IPS DF 6.9 (cell line): ENCODE measurements around the gene HELT.
"Not testable (repeated sequence)": the region's sequence is repeated elsewhere in the genome, so short reads cannot be mapped to it uniquely, and the experiment has no call there.

Experiments
- DNase-seq: peaks from one replicate; pipeline ENCODE4 v3.0.0-alpha.2; 2013; ENCODE audit warnings: low read depth, low spot score
- H3K27ac ChIP-seq: one replicate; pipeline ENCODE4 v1.5.1; 2013; ENCODE audit warnings: low read length, control low read depth
- H3K27me3 ChIP-seq: 2 replicates; pipeline ENCODE4 v1.6.1; 2013; ENCODE audit warnings: mild to moderate bottlenecking, low read length; ENCODE audit not compliant: control insufficient read depth, insufficient read depth
- H3K36me3 ChIP-seq: 2 replicates; pipeline ENCODE4 v1.6.1; 2013; ENCODE audit warnings: low read length; ENCODE audit not compliant: control insufficient read depth, insufficient read depth
- H3K4me1 ChIP-seq: 2 replicates; pipeline ENCODE4 v1.6.1; 2013; ENCODE audit warnings: low read length; ENCODE audit not compliant: control insufficient read depth, insufficient read depth
- H3K4me3 ChIP-seq: 2 replicates; pipeline ENCODE4 v1.5.1; 2013; ENCODE audit warnings: mild to moderate bottlenecking, low read length
- H3K9me3 ChIP-seq: 2 replicates; pipeline ENCODE4 v1.6.1; 2013; ENCODE audit warnings: low read length, inconsistent platforms; ENCODE audit not compliant: control insufficient read depth, insufficient read depth
- WGBS: extraction: QIAGEN DNeasy Blood & Tissue Kit; methylation state at CpG from one replicate; pipeline ENCODE4 v1.1.7; 2013; ENCODE audit warnings: mixed read lengths, missing lambda C conversion rate; ENCODE audit not compliant: insufficient read length, insufficient coverage; 5-methylcytosine and 5-hydroxymethylcytosine counted together

The HELT gene

GRCh38 chr4:185017964-185018772, at the start of gene HELT:
Gene HELT, plus strand, starts transcription at chr4:185018490. Its CDS starts 439 bp downstream, at chr4:185018929.
- Histone ChIP-seq H3K4me1 (peaks cover 14% of the 10 kb centered on the region), H3K36me3 (no peaks in the 10 kb centered on the region), H3K4me3 (peak within 1 kb of the TSS; percentile 3; the same call in 1 of the 2 replicates), H3K27ac (no peak within 1 kb of the TSS), H3K27me3 (peaks cover 99% of the 10 kb centered on the region), H3K9me3 (no peaks in the 10 kb centered on the region)
- DNase-seq: no peak
- WGBS: no CpG with 5 or more reads among the region's 58 CpGs

GRCh38 chr4:184968784-184969201, 49.5 kb upstream of the HELT start:
- Histone ChIP-seq H3K27ac (no peak overlapping the region), H3K4me1 (no peaks in the 10 kb centered on the region), H3K36me3 (no peaks in the 10 kb centered on the region), H3K4me3 (no peak overlapping the region), H3K9me3 (no peaks in the 10 kb centered on the region; the same call in 1 of the 2 replicates), H3K27me3 (no peaks in the 10 kb centered on the region)
- DNase-seq: no peak
- WGBS: no CpG with 5 or more reads among the region's 5 CpGs

- Histone ChIP-seq H3K4me3 (no peak overlapping the region), H3K9me3 (no peaks in the 10 kb centered on the region; the same call in 1 of the 2 replicates), H3K27ac (no peak overlapping the region), H3K36me3 (no peaks in the 10 kb centered on the region), H3K4me1 (no peaks in the 10 kb centered on the region), H3K27me3 (no peaks in the 10 kb centered on the region)
- no peak for DNase-seq
- no CpG with 5 or more reads among the region's 5 CpGs for WGBS
These were observed 48.7 kb upstream of the HELT start for GRCh38 chr4:184969610-184970009.

GRCh38 chr4:184972991-184973390, 45.3 kb upstream of the HELT start:
- H3K27me3 ChIP-seq: no peaks in the 10 kb centered on the region
- WGBS: no CpG with 5 or more reads among the region's 7 CpGs
- no peaks in the 10 kb centered on the region for H3K36me3 ChIP-seq
- no peak for DNase-seq
- H3K4me1 ChIP-seq: no peaks in the 10 kb centered on the region
- H3K4me3 ChIP-seq: no peak overlapping the region
- no peaks in the 10 kb centered on the region; the same call in 1 of the 2 replicates for H3K9me3 ChIP-seq
- H3K27ac ChIP-seq: no peak overlapping the region

- not testable (repeated sequence) for H3K27me3 ChIP-seq, H3K9me3 ChIP-seq, DNase-seq, H3K4me1 ChIP-seq, H3K36me3 ChIP-seq, H3K27ac ChIP-seq, H3K4me3 ChIP-seq
- WGBS: no CpG with 5 or more reads among the region's 2 CpGs
These were observed 41.9 kb upstream of the HELT start for GRCh38 chr4:184976348-184976747.

- Histone ChIP-seq H3K36me3 (no peaks in the 10 kb centered on the region), H3K27ac (no peak overlapping the region), H3K4me3 (no peak overlapping the region), H3K9me3 (no peaks in the 10 kb centered on the region), H3K4me1 (no peaks in the 10 kb centered on the region), H3K27me3 (no peaks in the 10 kb centered on the region)
- WGBS: no CpG with 5 or more reads among the region's 3 CpGs
- no peak for DNase-seq
These were observed 40.5 kb upstream of the HELT start for GRCh38 chr4:184977747-184978146.

GRCh38 chr4:184978211-184978610, 40.1 kb upstream of the HELT start:
- WGBS: no CpG with 5 or more reads among the region's 6 CpGs
- DNase-seq: no peak
- no peaks in the 10 kb centered on the region for H3K36me3 ChIP-seq
- H3K4me3 ChIP-seq: no peak overlapping the region
- no peaks in the 10 kb centered on the region for H3K9me3 ChIP-seq
- no peak overlapping the region for H3K27ac ChIP-seq
- H3K27me3 ChIP-seq: no peaks in the 10 kb centered on the region
- H3K4me1 ChIP-seq: no peaks in the 10 kb centered on the region

- WGBS: no CpG with 5 or more reads among the region's 18 CpGs
- no peaks in the 10 kb centered on the region for H3K36me3 ChIP-seq
These were observed 38.7 kb upstream of the HELT start for GRCh38 chr4:184979461-184980124.

GRCh38 chr4:184980261-184980660, 38.0 kb upstream of the HELT start:
- Histone ChIP-seq H3K36me3 (no peaks in the 10 kb centered on the region), H3K4me3 (no peak overlapping the region), H3K9me3 (no peaks in the 10 kb centered on the region), H3K27ac (no peak overlapping the region), H3K4me1 (peaks cover 1% of the 10 kb centered on the region; the same call in 1 of the 2 replicates), H3K27me3 (no peaks in the 10 kb centered on the region)
- WGBS: no CpG with 5 or more reads among the region's 6 CpGs
- no peak for DNase-seq

More at GRCh38 chr4:184979461-184980124, 38.7 kb upstream of the HELT start:
- no peak for DNase-seq
- Histone ChIP-seq H3K4me1 (peaks cover 1% of the 10 kb centered on the region; the same call in 1 of the 2 replicates), H3K4me3 (no peak overlapping the region), H3K9me3 (no peaks in the 10 kb centered on the region), H3K27me3 (no peaks in the 10 kb centered on the region), H3K27ac (no peak overlapping the region)

GRCh38 chr4:184983672-184984356, 34.5 kb upstream of the HELT start:
- Histone ChIP-seq H3K4me1 (peaks cover 1% of the 10 kb centered on the region; the same call in 1 of the 2 replicates), H3K4me3 (no peak overlapping the region), H3K36me3 (no peaks in the 10 kb centered on the region), H3K9me3 (no peaks in the 10 kb centered on the region), H3K27me3 (no peaks in the 10 kb centered on the region), H3K27ac (no peak overlapping the region)
- DNase-seq: no peak
- WGBS: no CpG with 5 or more reads among the region's 21 CpGs
